Effector CD8-positive, alpha-beta T cell (primary cell): ENCODE measurements around the gene NFATC2.
A peak's percentile ranks its signal among the peaks of the same experiment; 100 is the strongest.

Source experiments
- DNase-seq: peaks from one replicate; lab custom pipeline; 2025; lab: John Stamatoyannopoulos, UW

NFATC2 gene

DNA sequence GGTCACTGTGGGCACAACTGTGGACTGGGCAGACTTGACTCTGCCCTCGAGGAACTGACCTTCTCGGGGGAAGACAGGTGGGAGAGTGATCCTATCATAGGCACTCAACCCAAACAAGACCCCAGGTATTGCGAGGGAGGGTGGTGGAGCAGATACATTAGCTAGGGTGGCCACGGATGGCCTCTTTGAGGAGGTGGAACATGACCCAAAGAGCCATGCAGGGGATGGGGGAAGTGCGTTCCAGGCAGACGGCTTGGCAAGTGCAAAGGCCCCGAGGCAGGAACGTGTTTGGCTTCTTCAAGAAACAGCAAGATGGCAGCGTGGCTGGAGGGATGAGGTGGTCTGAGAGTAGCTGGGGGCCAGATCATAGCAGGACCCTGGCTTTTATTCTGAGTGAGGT lies 167.6 kb downstream of the NFATC2 start:
- no peak for DNase-seq

- no peak for DNase-seq
Measured at GRCh38 chr20:51374456-51374830, 168.1 kb downstream of the NFATC2 start.

DNA sequence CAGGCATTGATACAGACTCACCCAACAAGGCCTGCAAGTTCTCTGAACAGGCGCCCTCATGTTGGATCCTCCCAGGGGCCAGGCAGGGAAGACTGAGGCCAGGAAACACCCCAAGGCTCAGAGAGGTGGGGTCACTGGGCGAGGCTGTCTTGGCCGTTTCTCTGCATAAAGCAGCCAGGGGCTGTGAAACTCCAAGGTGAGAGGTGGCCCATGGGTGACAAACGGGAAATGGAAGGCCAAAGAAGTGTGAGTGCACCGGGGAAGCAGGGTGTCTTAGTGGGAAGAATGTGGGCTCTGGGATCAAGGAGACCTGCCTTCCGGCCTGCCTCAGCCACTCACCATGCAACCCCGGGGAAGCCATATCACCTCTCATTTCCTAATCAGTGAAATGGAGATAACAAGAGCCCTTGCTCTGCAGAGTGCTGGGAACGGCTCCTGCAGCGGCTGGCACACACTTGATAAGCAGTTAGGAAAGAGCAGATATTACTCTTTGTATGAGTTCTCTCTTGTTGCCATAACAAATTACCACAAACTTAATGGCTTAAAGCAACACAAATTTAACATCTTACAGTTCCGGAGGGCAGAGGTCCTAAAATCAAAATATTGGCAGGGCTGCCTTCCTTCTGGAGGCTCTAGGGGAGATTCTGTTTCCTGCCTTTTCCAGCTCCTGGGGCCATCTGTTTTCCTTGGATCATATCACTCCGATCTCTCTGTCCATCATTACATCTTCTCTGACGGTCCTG lies 168.6 kb downstream of the NFATC2 start:
- no peak for DNase-seq

GRCh38 chr20:51372966-51373365 lies 169.6 kb downstream of the NFATC2 start:
- no peak for DNase-seq

DNA sequence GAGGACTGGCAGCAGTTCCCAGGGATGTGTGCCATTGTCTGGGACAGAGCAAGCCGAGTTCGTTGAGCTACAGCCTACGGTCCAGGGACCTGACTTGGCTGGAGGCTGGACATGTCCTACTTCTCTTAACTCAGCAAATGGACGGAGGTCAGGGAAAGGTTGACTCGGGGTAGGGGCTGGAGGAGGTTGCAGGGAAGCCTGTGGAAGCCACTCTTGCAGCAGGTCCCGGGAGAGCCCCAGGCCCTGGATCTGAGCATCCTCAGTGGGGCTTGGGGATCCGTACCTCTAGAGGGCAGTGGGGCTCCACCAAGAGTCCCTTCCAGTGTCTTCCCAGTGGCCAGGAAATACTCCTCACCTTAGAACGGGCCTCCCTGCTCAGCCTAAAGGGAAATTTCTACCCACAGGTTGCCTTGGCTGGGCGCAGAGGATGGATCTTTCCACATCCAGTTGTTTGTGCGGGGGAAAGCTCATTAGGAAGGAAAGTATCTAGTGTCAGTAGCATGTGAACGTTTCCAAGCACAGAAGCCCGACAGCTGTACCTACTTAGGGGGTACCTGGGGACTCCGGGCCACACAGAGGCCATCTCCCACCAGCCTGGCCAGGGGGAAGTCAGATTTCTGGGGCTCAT lies 170.2 kb downstream of the NFATC2 start:
- peak; percentile 10 for DNase-seq

GRCh38 chr20:51371720-51372119 lies 170.8 kb downstream of the NFATC2 start:
- no peak for DNase-seq

DNA sequence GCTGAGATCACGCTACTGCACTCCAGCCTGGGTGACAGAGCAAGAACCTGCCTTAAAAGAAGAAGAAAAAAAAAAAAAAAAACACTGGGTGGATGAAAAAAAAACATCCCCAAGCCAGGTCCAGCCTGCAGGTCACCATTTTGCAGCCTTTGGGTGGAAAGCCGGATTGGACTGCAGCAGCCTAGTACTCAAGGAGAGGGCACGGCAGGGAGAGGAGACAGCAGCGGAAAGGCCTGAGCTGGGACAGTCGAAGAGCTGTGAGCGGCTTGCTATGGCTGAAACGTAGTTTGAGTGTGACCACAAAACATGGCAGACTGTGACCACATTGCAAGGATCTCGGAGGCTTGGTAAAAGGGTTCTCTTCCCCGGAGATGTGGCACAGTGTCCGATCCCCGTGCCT lies 173.0 kb downstream of the NFATC2 start:
- no peak for DNase-seq

DNA sequence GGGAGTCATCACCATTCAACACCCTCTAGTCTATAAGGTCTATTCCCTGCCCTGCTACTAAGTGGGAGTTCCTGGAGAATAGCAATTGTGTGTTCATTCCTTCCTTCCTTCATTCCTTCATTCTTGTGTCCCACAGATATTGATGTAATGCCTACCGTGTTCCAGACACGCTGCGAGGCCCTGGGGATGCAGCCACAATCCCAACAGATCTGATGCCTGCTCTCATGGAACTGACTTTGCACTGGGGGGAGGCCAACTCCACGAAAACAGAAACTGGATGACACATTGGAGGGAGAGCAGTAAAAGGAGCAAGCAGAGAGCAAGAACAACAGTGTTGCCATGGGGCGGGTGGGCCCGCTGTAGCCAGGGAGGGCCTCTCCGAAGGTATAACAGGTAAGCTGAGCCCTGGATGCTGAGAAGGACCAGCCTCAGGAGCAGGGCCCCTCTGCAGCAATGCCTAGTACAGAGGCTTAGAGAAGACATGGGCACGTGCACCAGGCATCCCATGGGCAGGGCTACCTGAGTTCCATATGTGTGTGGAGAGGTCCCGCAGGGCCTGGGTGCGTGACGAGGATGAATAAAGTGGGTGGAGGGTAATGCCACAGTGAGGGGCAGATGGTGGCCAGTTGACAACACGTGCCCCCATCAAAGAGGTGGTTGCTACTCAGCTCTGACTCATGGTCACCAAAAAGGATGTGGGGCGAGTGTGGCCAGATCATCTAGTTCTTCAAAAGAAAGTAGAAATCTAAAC lies 173.9 kb downstream of the NFATC2 start:
- no peak for DNase-seq

DNA sequence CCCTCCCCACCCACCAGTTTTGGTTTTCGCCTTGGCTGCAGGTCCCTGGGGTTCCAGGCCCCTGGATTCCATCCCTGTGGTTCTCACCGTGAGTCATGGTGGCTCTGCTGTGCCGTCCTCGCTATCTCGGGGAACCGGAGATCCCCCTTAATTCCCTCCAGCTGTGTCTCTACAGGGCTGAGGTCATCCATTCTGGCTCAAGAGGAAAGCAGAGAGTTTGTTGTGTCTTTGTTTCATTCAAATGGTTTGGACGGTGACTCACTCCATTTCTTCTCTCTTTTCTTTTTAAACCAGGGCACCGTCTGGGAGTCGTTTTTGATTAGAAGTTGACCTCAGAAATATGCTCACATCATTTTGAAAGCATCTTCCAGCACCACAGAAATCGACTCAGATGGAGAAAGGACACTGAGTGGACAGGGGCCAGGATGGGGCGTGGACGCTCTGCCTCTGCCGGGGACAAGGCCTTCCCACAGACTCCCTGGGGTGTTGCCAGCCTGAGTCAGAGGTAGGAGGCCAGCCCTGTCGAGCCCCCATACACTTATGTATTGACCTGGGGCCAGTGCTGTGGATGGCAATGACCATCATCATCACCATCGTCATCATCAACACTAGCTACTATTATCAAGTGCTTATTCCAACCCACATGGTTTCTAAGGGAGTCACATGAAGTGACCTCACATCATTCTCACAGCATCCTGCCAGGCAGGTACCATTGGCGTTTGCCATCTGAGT lies 176.2 kb downstream of the NFATC2 start:
- no peak for DNase-seq

GRCh38 chr20:51365670-51366069 lies 176.8 kb downstream of the NFATC2 start:
- no peak for DNase-seq

- DNase-seq, result no peak
Measured at GRCh38 chr20:51363813-51364212, 178.7 kb downstream of the NFATC2 start.

- no peak for DNase-seq
Measured at GRCh38 chr20:51363378-51363777, 179.1 kb downstream of the NFATC2 start.

- DNase-seq, result no peak
Measured at GRCh38 chr20:51362254-51362653, 180.3 kb downstream of the NFATC2 start.

- DNase-seq, result no peak
Measured at GRCh38 chr20:51361258-51361657, 181.3 kb downstream of the NFATC2 start.

DNA sequence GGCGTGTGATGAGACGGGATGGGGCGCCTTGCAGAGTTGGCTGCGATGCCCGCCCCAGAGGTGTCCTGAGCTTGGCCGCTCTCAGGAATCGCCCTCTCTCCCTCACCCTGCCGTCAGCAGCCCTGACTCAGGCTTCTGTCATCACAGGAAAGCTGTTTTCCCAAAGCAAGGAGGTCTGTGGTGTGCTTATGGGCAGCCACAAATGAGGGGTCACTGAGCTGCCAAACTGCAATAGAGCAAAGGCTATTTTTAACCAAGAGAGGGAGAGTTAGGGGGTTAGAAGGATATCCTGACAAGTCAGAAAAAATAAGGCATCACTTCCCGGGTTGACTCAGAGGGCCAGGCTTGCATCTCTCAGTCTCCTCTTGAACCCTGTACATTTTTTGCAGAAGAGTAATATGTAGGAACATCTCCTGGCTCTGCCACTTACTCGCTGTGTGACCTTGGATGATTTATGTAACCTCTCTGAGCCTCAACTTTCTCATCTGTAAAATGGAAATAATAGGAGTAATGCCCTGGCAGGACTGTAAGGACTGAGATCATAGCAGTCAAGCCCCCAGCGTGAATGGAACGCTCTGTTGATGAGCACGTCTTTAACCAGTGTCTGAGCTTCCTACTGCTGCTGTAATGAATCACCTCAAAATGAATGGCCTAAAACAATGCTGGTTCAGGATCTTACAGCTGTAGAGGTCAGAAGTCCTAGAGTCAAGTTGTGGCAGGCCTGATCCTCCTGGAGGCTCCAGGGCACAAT lies 181.9 kb downstream of the NFATC2 start:
- no peak for DNase-seq

GRCh38 chr20:51359947-51360346 lies 182.6 kb downstream of the NFATC2 start:
- no peak for DNase-seq

GRCh38 chr20:51359401-51359800 lies 183.1 kb downstream of the NFATC2 start:
- DNase-seq, result no peak

- no peak for DNase-seq
Measured at GRCh38 chr20:51358032-51358724, 184.3 kb downstream of the NFATC2 start.

DNA sequence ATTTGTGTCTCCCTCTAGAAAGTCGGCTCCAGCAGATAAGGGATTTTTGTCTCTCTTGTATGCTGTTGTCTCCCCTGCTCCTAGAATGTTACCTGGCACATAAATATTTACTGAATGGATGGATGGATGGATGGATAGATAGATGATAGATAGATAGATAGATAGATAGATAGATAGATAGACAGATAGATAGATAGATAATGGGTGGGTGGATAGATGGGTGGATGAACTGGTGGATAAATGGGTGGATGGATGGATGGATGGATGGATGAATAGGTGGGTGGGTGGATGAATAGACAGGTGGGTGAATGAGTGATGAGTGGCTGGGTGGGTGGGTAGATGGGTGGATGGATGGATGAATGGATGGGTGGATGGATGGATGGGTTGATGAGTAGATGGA lies 185.0 kb downstream of the NFATC2 start:
- no peak for DNase-seq

GRCh38 chr20:51356871-51357270 lies 185.6 kb downstream of the NFATC2 start:
- no peak for DNase-seq

DNA sequence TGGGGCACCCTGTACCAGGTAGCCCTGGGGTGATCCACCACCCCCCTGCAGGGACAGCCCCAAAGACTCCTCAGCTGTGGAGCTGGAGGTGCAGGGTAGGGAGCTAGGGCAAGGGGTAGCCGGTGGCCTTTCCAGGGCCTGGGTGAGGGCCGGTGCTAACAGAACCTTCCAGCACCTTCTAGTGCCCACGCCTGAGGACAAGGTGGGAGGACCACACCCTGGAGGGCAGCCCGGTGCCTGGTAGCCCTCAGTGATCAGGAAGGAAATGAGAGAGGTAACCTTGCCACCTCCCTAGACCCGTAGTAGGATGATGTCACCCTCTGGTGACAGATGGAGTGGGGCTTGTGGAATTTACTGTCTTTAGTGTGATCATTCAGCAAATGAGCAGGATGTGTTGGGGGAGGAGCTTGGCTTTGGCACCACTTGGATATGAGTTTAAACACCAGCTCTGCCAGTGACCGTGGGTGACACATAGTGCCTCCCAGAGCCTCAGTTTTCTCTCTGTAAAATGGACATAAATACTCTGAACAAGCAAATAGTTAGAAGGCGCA lies 187.7 kb downstream of the NFATC2 start:
- DNase-seq, result no peak
